Measurements from ENCODE around the gene ENTREP1. TPM values are rescaled to one million over a fixed set of nuclear protein-coding genes. Genes with fewer than 3 reads are reported as not detected.

Gene ENTREP1
- total RNA-seq, 1 donor from 2014 or later: 1.8 TPM

DNA sequence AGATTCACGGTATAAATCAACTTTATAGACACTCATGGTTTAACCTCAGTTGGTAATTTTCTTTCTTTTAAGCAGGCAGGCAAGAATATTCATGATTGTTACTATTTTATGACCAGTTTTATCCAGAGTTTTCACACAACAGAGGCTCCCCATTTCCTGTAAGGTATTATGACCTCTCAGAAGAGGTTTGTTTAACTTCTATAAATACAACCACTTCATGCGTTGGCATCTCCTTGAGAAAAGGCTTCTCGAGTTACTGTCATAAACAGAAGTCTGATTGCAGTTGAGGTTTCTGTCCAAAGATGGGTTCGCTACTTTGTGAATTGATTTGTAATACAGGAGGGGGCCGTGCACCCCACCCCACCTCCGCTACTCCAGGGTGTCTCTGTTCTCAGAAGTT lies 55.3 kb downstream of the ENTREP1 start:
- Histone ChIP-seq H3K4me1 (peaks cover 9% of the 10 kb centered on the region), H3K36me3 (no peaks in the 10 kb centered on the region), H3K27ac (no peak overlapping the region), H3K79me2 (ENCODE audit: low read depth) (no peaks in the 10 kb centered on the region), H4K20me1 (ENCODE audit: low read depth) (no peaks in the 10 kb centered on the region), H3K27me3 (no peaks in the 10 kb centered on the region), H3K4me2 (no peak overlapping the region), H3K9me3 (ENCODE audit: low read depth) (no peaks in the 10 kb centered on the region), H2AFZ (replicated peaks) (no peak overlapping the region), H3K9ac (no peak overlapping the region), H3K4me3 (no peak overlapping the region), H3F3A (ENCODE audit: low read depth) (no peaks in the 10 kb centered on the region)
- Mint-ChIP-seq H3K27ac (no peak overlapping the region), H3K4me3 (no peak overlapping the region), H3K9me3 (no peaks in the 10 kb centered on the region), H3K4me1 (peaks cover 16% of the 10 kb centered on the region), H3K36me3 (no peaks in the 10 kb centered on the region), H3K27me3 (ENCODE audit: insufficient read depth, low read depth) (peaks cover 2% of the 10 kb centered on the region)
- no peak for DNase-seq (ENCODE audit: low spot score)
- TF ChIP-seq, protein P1, sequence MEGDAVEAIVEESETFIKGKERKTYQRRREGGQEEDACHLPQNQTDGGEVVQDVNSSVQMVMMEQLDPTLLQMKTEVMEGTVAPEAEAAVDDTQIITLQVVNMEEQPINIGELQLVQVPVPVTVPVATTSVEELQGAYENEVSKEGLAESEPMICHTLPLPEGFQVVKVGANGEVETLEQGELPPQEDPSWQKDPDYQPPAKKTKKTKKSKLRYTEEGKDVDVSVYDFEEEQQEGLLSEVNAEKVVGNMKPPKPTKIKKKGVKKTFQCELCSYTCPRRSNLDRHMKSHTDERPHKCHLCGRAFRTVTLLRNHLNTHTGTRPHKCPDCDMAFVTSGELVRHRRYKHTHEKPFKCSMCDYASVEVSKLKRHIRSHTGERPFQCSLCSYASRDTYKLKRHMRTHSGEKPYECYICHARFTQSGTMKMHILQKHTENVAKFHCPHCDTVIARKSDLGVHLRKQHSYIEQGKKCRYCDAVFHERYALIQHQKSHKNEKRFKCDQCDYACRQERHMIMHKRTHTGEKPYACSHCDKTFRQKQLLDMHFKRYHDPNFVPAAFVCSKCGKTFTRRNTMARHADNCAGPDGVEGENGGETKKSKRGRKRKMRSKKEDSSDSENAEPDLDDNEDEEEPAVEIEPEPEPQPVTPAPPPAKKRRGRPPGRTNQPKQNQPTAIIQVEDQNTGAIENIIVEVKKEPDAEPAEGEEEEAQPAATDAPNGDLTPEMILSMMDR (IDR thresholded peaks at IDR 0.05): no peak

DNA sequence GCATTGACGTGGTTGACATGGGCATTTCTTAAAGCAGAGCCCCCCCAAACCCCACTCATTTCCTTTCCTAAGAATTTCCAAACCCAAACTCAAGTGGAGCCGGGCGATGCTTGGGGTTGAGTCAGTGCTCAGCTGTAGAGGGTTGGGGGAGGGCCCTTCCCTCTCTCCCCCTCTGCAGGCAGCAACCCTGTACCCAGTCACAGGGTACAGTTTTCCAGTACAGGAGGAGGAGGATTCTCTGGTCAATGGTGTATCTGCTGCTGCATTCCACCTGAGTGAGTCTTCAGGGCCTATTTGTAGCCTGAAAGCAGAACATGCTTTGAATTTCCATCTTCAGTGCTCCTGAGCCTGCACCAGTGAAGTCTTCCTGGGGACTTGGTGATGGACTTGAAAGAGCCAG lies 55.8 kb downstream of the ENTREP1 start:
- H3K27me3 ChIP-seq: no peaks in the 10 kb centered on the region
- H3K4me3 ChIP-seq: no peak overlapping the region
- peaks cover 16% of the 10 kb centered on the region for H3K4me1 Mint-ChIP-seq
- H3K4me2 ChIP-seq: no peak overlapping the region
- peaks cover 9% of the 10 kb centered on the region for H3K4me1 ChIP-seq
- no peaks in the 10 kb centered on the region for H3F3A ChIP-seq (ENCODE audit: low read depth)
- H3K9me3 Mint-ChIP-seq: no peaks in the 10 kb centered on the region
- H3K27me3 Mint-ChIP-seq (ENCODE audit: insufficient read depth, low read depth): peaks cover 2% of the 10 kb centered on the region
- no peaks in the 10 kb centered on the region for H3K9me3 ChIP-seq (ENCODE audit: low read depth)
- no peaks in the 10 kb centered on the region for H3K36me3 Mint-ChIP-seq
- no peak overlapping the region for H3K27ac Mint-ChIP-seq
- TF ChIP-seq EZH2 (IDR thresholded peaks at IDR 0.05) (no peak), EZH2phosphoT487 (IDR thresholded peaks at IDR 0.05) (no peak)
- TF ChIP-seq, protein P1 (IDR thresholded peaks at IDR 0.05): no peak
- H4K20me1 ChIP-seq (ENCODE audit: low read depth): no peaks in the 10 kb centered on the region
- no peak overlapping the region for H3K4me3 Mint-ChIP-seq
- no peaks in the 10 kb centered on the region for H3K36me3 ChIP-seq
- H3K9ac ChIP-seq: no peak overlapping the region
- DNase-seq (ENCODE audit: low spot score): no peak
- no peak overlapping the region for H2AFZ ChIP-seq (replicated peaks)
- no peaks in the 10 kb centered on the region for H3K79me2 ChIP-seq (ENCODE audit: low read depth)
- H3K27ac ChIP-seq: no peak overlapping the region

DNA sequence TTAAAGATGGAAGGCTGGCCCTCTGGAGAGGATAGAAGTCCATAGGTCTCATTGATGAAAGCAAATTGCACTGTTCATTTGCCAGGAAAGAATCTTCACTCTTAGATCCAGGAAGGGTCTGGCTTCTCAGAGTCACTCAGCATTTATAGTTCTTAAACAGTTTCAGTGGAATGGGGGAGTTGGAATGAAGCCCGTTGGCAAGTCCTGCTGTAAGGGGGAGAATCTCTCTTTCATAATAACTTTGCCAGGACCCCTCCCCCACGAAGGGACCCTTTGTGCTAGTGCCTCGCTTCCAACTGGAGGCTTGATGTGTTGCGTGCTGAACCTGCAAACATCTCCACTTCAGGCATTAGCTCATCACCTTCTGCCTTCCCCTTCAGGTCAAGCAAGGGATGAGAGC lies 57.1 kb downstream of the ENTREP1 start:
- Mint-ChIP-seq H3K27me3 (ENCODE audit: insufficient read depth, low read depth) (peaks cover 3% of the 10 kb centered on the region), H3K36me3 (no peaks in the 10 kb centered on the region), H3K9me3 (no peaks in the 10 kb centered on the region), H3K27ac (no peak overlapping the region), H3K4me1 (peaks cover 12% of the 10 kb centered on the region), H3K4me3 (no peak overlapping the region)
- Histone ChIP-seq H3K79me2 (ENCODE audit: low read depth) (no peaks in the 10 kb centered on the region), H4K20me1 (ENCODE audit: low read depth) (no peaks in the 10 kb centered on the region), H3K4me3 (no peak overlapping the region), H3F3A (ENCODE audit: low read depth) (no peaks in the 10 kb centered on the region), H2AFZ (replicated peaks) (peak overlapping the region; percentile 76), H3K36me3 (no peaks in the 10 kb centered on the region), H3K4me2 (no peak overlapping the region), H3K27me3 (no peaks in the 10 kb centered on the region), H3K9ac (no peak overlapping the region), H3K9me3 (ENCODE audit: low read depth) (no peaks in the 10 kb centered on the region), H3K4me1 (peaks cover 9% of the 10 kb centered on the region), H3K27ac (no peak overlapping the region)
- TF ChIP-seq EZH2phosphoT487 (IDR thresholded peaks at IDR 0.05) (no peak), EZH2 (IDR thresholded peaks at IDR 0.05) (no peak)
- TF ChIP-seq, protein P1 (IDR thresholded peaks at IDR 0.05): no peak
- DNase-seq (ENCODE audit: low spot score): no peak

Data from neural progenitor cell (in vitro differentiated cells).